SJSA1 (cell line): ENCODE results near the gene SH3PXD2B. TPM values are rescaled to one million over a fixed set of nuclear protein-coding genes. Genes with fewer than 3 reads are reported as not detected.

Experiments
- DNase-seq, 2 experiments: peaks; one replicate each; pipeline ENCODE4 v3.0.0-alpha.2; 2015 to 2020; ENCODE audit warnings: low spot score in 2 of 2, low read depth in 1 of 2
- H3K27ac ChIP-seq: fragments of 250-450 bp; sonication (Bioruptor Pico); 2 replicates; pipeline ENCODE4 v1.5.1; 2020; ENCODE audit warnings: mild to moderate bottlenecking, moderate library complexity
- H3K27me3 ChIP-seq: fragments of 250-450 bp; sonication (Bioruptor Pico); replicated peaks from 2 replicates; pipeline ENCODE4 v1.5.1; 2020; ENCODE audit warnings: mild to moderate bottlenecking, moderate library complexity
- H3K36me3 ChIP-seq: fragments of 250-450 bp; sonication (Bioruptor Pico); 2 replicates; pipeline ENCODE4 v1.5.1; 2020; ENCODE audit warnings: mild to moderate bottlenecking
- H3K4me1 ChIP-seq: fragments of 250-450 bp; sonication (Bioruptor Pico); replicated peaks from 2 replicates; pipeline ENCODE4 v1.6.1; 2021; ENCODE audit warnings: mild to moderate bottlenecking
- H3K4me3 ChIP-seq: fragments of 250-450 bp; sonication (Bioruptor Pico); 2 replicates; pipeline ENCODE4 v1.5.1; 2020; ENCODE audit warnings: mild to moderate bottlenecking
- H3K9me3 ChIP-seq: fragments of 250-450 bp; sonication (Bioruptor Pico); replicated peaks from 2 replicates; pipeline ENCODE4 v1.5.1; 2020; ENCODE audit warnings: mild to moderate bottlenecking
- total RNA-seq: library from RNA; depleted of rRNA; stranded (reverse); fragments of >200 nt; shearing (Covaris generic); gene quantifications from 2 replicates; pipeline ENCODE4 v1.2.3, GENCODE V29; 2014; rRNA removed

Gene SH3PXD2B
- total RNA-seq: 23.2 and 32.3 TPM in 2 replicates

GRCh38 chr5:172454358-172455086 is at the start of gene SH3PXD2B:
SH3PXD2B (minus strand) TSS chr5:172454525; CDS start chr5:172454352, 173 bp downstream.
- Histone ChIP-seq H3K27me3 (no peaks in the 10 kb centered on the region), H3K4me1 (peaks cover 55% of the 10 kb centered on the region), H3K36me3 (peaks cover 22% of the 10 kb centered on the region), H3K9me3 (no peaks in the 10 kb centered on the region), H3K27ac (peak within 1 kb of the TSS; percentile 69), H3K4me3 (peak within 1 kb of the TSS; percentile 91)
- DNase-seq: peak; percentile 57 to 70

GRCh38 chr5:172502969-172503368 is 48.6 kb upstream of the SH3PXD2B start:
- Histone ChIP-seq H3K9me3 (no peaks in the 10 kb centered on the region), H3K36me3 (no peaks in the 10 kb centered on the region), H3K4me3 (no peak overlapping the region), H3K4me1 (no peaks in the 10 kb centered on the region), H3K27ac (no peak overlapping the region), H3K27me3 (no peaks in the 10 kb centered on the region; the same call in 1 of the 2 replicates)
- peak in 1 of 2 experiments; percentile 30 for DNase-seq

GRCh38 chr5:172502410-172502809 is 48.1 kb upstream of the SH3PXD2B start:
- Histone ChIP-seq H3K9me3 (no peaks in the 10 kb centered on the region), H3K27ac (no peak overlapping the region), H3K4me3 (no peak overlapping the region), H3K27me3 (no peaks in the 10 kb centered on the region; the same call in 1 of the 2 replicates), H3K4me1 (no peaks in the 10 kb centered on the region), H3K36me3 (no peaks in the 10 kb centered on the region)
- DNase-seq: peak in 1 of 2 experiments; percentile 24

DNA sequence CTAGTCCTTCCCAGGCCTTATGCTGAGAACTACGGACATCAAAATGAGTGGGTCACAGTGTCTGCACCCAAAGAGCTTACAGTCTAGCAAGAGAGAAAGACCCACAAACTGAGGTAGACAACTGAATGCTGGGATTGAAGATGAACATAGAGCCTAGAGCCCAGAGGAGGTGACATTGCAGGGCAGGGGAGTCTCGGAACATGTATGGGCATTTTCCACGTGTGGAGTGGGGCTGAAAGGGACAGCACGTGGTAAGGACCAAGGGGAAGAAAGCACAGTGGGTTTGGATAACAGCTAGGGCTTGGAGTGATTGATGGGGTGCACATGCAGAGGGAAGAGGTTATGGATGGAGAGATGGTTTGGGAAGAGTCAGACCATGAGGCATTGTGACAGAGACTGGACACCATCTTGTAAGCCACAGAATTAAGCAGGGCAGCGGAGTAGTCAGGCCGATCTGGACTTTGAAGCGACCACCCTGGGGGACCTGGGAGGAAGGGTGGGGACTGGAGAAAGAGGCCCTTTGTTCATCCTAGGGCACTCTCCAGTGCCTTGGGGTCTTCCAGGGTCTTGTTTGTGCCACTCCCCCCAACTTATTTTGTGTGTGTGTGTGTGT is 47.5 kb upstream of the SH3PXD2B start:
- Histone ChIP-seq H3K9me3 (no peaks in the 10 kb centered on the region), H3K4me3 (no peak overlapping the region), H3K4me1 (no peaks in the 10 kb centered on the region), H3K36me3 (no peaks in the 10 kb centered on the region), H3K27ac (no peak overlapping the region), H3K27me3 (no peaks in the 10 kb centered on the region; the same call in 1 of the 2 replicates)
- peak in 1 of 2 experiments; percentile 34 for DNase-seq

GRCh38 chr5:172499287-172499686 is 45.0 kb upstream of the SH3PXD2B start:
- Histone ChIP-seq H3K4me1 (no peaks in the 10 kb centered on the region), H3K27me3 (peaks cover 15% of the 10 kb centered on the region), H3K27ac (no peak overlapping the region), H3K9me3 (no peaks in the 10 kb centered on the region), H3K36me3 (no peaks in the 10 kb centered on the region), H3K4me3 (no peak overlapping the region)
- peak in 1 of 2 experiments; percentile 15 for DNase-seq

DNA sequence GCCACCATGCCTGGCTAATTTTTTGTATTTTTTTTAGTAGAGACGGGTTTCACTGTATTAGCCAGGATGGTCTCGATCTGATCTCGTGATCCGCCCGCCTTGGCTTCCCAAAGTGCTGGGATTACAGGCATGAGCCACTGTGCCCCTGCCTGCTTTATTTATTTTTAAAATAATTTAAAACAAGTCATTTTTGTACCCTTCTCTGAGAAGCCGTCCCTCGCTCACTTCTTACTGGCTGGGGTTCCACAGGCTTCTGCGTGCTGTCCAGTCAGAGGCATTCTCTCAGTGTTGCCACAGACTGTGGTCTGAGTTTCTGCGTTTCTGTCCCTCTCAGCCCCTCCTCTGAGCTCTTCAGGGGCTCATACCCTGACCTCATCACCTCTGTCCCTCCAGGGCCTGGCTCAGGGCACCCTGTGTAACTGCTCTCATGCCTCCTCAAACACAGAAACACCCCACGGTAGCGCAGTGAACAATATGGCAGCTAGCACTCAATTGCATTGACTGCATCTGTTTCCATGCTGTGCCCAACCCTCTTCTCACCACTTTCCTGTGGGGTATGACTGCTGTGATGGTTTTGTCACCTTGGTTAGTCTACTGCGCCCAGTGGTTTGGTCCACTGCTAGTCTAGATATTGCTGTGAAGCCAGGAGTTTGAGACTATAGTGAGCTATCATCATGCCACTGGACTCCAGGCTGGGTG is 44.3 kb upstream of the SH3PXD2B start:
- no peak overlapping the region for H3K4me3 ChIP-seq
- H3K27me3 ChIP-seq: peaks cover 15% of the 10 kb centered on the region
- no peaks in the 10 kb centered on the region for H3K9me3 ChIP-seq
- H3K4me1 ChIP-seq: no peaks in the 10 kb centered on the region
- H3K36me3 ChIP-seq: no peaks in the 10 kb centered on the region
- peak in 1 of 2 experiments; percentile 20 for DNase-seq
- H3K27ac ChIP-seq: no peak overlapping the region

GRCh38 chr5:172497591-172498255 is 43.4 kb upstream of the SH3PXD2B start:
- Histone ChIP-seq H3K36me3 (no peaks in the 10 kb centered on the region), H3K4me3 (no peak overlapping the region), H3K9me3 (no peaks in the 10 kb centered on the region), H3K27me3 (peaks cover 15% of the 10 kb centered on the region), H3K27ac (no peak overlapping the region), H3K4me1 (no peaks in the 10 kb centered on the region)
- DNase-seq: peak in 1 of 2 experiments; percentile 35

DNA sequence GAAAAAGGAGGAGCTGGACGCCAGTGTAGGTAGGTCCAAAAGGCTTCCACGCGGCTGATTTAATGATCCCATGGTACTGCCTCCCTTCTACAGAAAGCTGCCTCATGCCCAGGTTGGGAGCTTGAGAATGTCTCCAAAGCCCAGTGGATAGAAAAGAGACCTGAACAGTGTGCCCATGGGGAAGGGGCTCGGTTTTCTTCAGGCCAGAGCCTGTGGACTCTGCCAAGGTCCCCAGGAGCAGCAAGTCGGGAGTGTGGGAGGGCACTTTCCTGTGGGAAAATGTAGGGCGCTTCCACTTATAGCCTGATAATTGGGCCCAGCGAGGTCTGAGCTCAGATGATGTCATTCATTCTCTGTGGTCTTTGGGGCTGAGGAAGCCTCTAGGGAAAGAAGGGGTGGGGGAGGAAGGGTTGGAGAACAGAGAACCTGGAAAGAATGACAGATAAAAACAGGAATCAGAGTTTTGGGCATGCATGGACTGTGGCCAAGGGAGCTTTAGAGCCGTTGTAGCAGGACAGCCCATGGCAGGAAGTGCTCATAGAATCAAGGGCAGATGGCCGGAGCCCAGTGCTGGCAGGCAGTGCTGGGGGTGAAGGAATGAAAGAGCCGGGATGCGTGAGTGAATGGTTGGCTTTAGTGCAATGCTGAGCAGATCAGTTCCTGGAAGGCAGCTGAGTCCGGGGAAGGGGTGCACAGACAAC is 42.5 kb upstream of the SH3PXD2B start:
- H3K4me3 ChIP-seq: no peak overlapping the region
- no peaks in the 10 kb centered on the region for H3K36me3 ChIP-seq
- no peak overlapping the region for H3K27ac ChIP-seq
- DNase-seq: peak; percentile 23 to 42
- H3K4me1 ChIP-seq: no peaks in the 10 kb centered on the region
- H3K9me3 ChIP-seq: no peaks in the 10 kb centered on the region
- H3K27me3 ChIP-seq: peaks cover 15% of the 10 kb centered on the region

DNA sequence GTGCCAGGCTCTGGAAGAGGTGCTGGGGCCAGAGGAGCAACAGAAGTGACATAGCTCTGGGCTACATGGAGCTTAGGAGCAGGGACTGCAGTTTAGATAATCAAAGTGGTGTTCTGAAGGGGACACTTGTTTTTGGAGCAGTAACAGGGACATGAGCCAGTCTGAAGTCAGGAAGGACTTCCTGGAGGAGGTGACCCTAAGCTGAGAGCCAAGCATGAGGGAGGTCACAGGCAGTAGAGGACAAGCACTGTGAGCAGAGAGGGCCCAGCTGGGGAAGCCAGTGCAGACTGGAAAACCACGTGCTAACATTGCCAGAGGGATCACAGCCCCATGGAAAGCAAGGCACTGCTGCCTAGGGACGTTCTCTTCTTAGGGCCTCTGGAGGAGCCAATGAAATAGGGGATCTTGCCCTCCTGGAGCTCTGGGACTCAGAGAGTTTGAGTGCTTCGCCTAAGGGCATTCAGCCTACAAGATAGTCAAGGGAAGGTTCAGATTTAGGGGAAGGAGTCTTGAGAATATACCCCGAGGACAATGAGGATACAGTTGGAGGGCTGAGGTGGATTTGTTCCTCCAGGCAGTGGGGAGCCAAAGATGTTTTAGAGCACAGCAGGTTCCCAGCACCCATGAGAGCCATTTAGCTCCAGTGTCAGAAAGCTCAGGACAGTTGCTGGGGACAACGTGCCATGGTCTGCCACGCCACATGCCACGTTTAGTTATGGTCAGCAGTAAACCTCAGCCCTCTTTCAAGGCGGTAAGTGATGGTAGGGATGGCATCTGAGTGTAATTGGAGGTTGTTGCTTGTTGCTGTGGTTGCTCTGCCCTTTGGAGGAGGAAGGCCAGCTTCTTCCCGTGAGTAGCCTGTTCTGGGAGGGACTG is 40.5 kb upstream of the SH3PXD2B start:
- no peaks in the 10 kb centered on the region for H3K36me3 ChIP-seq
- peak in 1 of 2 experiments; percentile 37 for DNase-seq
- no peaks in the 10 kb centered on the region for H3K9me3 ChIP-seq
- no peak overlapping the region for H3K4me3 ChIP-seq
- H3K27ac ChIP-seq: no peak overlapping the region
- H3K27me3 ChIP-seq: peaks cover 15% of the 10 kb centered on the region
- no peaks in the 10 kb centered on the region for H3K4me1 ChIP-seq

- Histone ChIP-seq H3K9me3 (no peaks in the 10 kb centered on the region), H3K27me3 (peaks cover 15% of the 10 kb centered on the region), H3K36me3 (no peaks in the 10 kb centered on the region), H3K27ac (no peak overlapping the region), H3K4me3 (no peak overlapping the region), H3K4me1 (no peaks in the 10 kb centered on the region)
- peak in 1 of 2 experiments; percentile 18 for DNase-seq
Measured at GRCh38 chr5:172493906-172494305, 39.6 kb upstream of the SH3PXD2B start.

DNA sequence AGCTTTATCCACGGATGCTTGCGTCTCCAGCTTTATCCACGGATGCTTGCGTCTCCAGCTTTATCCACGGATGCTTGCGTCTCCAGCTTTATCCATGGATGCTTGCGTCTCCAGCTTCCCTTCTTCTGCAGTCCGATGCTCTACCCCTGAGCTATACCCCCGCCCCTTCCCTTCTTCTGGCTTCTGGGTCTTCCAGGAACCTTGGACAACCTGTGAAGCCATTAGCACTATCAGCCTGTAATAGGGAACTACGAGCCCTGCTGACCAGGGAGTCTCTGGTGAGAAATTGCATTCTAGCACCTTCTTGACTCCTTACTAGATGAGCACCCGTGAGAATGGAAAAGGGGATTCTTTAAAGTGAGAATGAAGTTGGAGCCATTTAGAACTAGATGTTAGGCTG is 39.1 kb upstream of the SH3PXD2B start:
- peak in 1 of 2 experiments; percentile 19 for DNase-seq
- peaks cover 15% of the 10 kb centered on the region for H3K27me3 ChIP-seq
- H3K27ac ChIP-seq: no peak overlapping the region
- H3K4me3 ChIP-seq: no peak overlapping the region
- H3K36me3 ChIP-seq: no peaks in the 10 kb centered on the region
- no peaks in the 10 kb centered on the region for H3K9me3 ChIP-seq
- no peaks in the 10 kb centered on the region for H3K4me1 ChIP-seq

DNA sequence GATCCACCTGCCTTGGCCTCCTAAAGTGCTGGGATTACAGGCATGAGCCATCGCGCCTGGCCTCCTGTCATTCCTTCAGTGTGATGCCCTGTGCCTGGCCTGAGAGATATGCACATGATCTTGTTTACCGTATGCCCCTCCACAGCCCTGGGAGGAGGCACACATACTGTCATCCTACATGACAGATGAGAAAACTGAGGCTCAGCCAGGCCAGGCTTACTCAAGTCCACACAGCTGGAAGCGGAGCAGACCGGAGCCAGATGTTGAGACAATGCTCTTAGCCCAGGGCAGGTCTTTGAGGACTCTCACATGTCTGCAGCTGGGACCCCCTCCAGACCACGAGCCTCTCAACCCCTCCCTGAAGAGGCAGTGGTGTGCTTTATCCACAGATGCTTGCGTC is 38.7 kb upstream of the SH3PXD2B start:
- no peak overlapping the region for H3K4me3 ChIP-seq
- H3K9me3 ChIP-seq: no peaks in the 10 kb centered on the region
- no peaks in the 10 kb centered on the region for H3K4me1 ChIP-seq
- H3K27ac ChIP-seq: no peak overlapping the region
- peaks cover 15% of the 10 kb centered on the region for H3K27me3 ChIP-seq
- no peaks in the 10 kb centered on the region for H3K36me3 ChIP-seq
- peak in 1 of 2 experiments; percentile 42 for DNase-seq
